Omental fat pad (tissue), 4 donors: ENCODE measurements around the gene MLPH. TPM values are rescaled to one million over a fixed set of nuclear protein-coding genes. Genes with fewer than 3 reads are reported as not detected.

ENCODE experiments used
- ATAC-seq: fragments of 150-250 bp; one replicate; pipeline ENCODE4 v1.9.1; 2016; ENCODE audit warnings: mild to moderate bottlenecking, moderate library complexity; ENCODE audit not compliant: low FRiP score
- DNase-seq: peaks from one replicate; pipeline ENCODE4 v3.0.0-alpha.2; 2019; ENCODE audit warnings: low spot score
- CTCF ChIP-seq, 3 donors: fragments of 450-650 bp; IDR thresholded peaks; one replicate each; pipeline ENCODE4 v1.5.1; 2016 to 2017; ENCODE audit warnings: antibody characterized with exemption in 3 of 3, mild to moderate bottlenecking in 3 of 3, moderate library complexity in 2 of 3
- total RNA-seq, 4 donors: library from RNA; depleted of rRNA; stranded (reverse); fragments of >200 nt; gene quantifications; one replicate each; pipeline ENCODE4 v1.1.0, GENCODE V29; 2016

The MLPH gene
- total RNA-seq, 4 donors from 2014 or later, result 3.8 to 23.6 (median 6.4) TPM

DNA sequence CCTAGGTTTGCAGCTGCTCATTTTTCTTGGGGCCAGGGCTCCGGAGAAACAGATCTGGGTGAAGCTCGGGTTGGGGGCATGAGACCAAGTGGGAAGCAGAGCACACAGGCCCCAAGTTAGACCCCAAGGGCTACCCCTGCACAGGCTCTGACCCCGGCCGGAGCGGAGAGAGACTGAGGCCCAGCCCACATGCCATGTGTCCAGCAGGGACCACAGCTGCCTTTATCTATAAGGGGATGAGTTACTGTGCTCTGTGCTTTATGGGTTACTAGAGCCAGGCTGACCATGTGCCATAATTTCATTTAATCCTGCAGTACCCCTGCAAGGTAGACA is 49.0 kb downstream of the MLPH start:
- TF ChIP-seq CTCF (IDR thresholded peaks at IDR 0.05), result no peak
- no peak for ATAC-seq
- DNase-seq, result no peak

DNA sequence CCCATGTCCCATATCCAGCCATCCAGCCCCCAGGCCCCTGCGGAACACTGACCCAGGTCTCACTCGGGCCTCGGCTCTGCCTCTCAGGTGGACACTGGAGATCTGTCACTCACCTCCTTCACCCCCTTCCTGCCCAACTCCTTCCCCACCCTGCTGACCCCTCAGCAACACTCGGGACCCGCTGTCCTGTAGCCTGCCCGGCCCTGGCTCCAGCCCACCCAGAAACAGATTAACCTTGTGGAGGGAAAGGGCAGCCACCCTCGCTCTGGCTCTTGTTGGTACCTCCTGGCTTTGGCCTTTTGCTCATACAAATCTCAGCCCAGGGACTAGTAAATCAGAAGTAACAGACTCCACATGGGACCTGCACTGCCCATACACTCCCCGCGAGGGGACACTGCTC is 49.6 kb downstream of the MLPH start:
- DNase-seq (no peak), ATAC-seq (no peak)
- TF ChIP-seq CTCF (IDR thresholded peaks at IDR 0.05), result no peak

- TF ChIP-seq CTCF (IDR thresholded peaks at IDR 0.05), result no peak
- no peak for ATAC-seq
- no peak for DNase-seq
Observed at GRCh38 chr2:237538001-237538720, 51.1 kb downstream of the MLPH start.

- ATAC-seq, result no peak
- no peak for TF ChIP-seq CTCF (IDR thresholded peaks at IDR 0.05)
- DNase-seq, result no peak
Observed at GRCh38 chr2:237538901-237539300, 51.9 kb downstream of the MLPH start.

GRCh38 chr2:237539681-237540080 is 52.6 kb downstream of the MLPH start:
- ATAC-seq (no peak), DNase-seq (no peak)
- TF ChIP-seq CTCF (IDR thresholded peaks at IDR 0.05), result no peak

DNA sequence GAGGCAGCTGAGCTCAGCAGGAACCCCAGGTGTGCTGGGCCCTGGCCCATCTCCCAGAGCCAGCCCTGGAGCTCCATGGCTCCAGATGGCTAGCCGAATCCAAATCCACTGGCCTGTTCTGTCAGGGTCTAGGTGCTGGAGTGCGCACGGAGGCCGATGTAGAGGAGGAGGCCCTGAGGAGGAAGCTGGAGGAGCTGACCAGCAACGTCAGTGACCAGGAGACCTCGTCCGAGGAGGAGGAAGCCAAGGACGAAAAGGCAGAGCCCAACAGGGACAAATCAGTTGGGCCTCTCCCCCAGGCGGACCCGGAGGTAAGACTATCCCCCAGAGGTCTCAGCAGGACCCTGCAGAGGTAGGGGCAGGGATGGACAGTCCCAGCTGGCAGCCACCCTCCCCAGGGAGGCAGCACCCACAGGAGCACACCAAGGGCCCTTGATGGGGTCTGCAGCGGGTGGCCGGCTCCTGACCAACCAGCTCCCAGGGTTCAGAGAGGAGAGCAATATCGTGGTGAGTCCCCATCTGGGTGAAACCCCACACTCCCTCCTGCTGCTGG is 53.2 kb downstream of the MLPH start:
- DNase-seq (no peak), ATAC-seq (no peak)
- no peak for TF ChIP-seq CTCF (IDR thresholded peaks at IDR 0.05)

DNA sequence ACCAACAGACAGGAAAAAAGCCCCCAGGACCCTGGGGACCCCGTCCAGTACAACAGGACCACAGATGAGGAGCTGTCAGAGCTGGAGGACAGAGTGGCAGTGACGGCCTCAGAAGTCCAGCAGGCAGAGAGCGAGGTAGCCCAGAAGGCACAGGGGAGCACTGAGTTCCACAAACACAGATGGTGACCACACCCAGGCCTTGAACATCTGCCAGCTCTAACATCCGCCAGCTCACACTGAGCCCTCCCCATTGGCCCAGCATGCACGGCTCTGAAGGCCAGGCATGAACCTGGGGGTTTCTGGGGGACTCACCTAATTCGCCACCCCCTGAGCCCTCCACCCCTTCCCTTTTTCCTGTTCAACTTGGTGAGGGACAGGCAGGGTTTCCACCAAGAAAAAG is 53.8 kb downstream of the MLPH start:
- DNase-seq, result no peak

More for the DNA sequence above, 53.8 kb downstream of the MLPH start:
- ATAC-seq, result no peak
- TF ChIP-seq CTCF (IDR thresholded peaks at IDR 0.05), result no peak
